ENCODE measurements around the gene SLC30A2. TPM values are rescaled to one million over a fixed set of nuclear protein-coding genes. Genes with fewer than 3 reads are reported as not detected.

Gene SLC30A2
- total and polyA plus RNA-seq, 9 of the 15 experiments (the other 6 are each of a cell fraction or from before 2014, with no cell fraction given) = 0.01 to 0.18 (median 0.06) TPM; not detected in 3

GRCh38 chr1:26070296-26070962 is 24.5 kb upstream of the SLC30A2 start (continued):
- TF ChIP-seq, protein P1, sequence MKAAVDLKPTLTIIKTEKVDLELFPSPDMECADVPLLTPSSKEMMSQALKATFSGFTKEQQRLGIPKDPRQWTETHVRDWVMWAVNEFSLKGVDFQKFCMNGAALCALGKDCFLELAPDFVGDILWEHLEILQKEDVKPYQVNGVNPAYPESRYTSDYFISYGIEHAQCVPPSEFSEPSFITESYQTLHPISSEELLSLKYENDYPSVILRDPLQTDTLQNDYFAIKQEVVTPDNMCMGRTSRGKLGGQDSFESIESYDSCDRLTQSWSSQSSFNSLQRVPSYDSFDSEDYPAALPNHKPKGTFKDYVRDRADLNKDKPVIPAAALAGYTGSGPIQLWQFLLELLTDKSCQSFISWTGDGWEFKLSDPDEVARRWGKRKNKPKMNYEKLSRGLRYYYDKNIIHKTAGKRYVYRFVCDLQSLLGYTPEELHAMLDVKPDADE (conservative IDR thresholded peaks at IDR 0.05; ENCODE audit: control insufficient read depth, low read depth, low read length) = no peak
- no peak for TF ChIP-seq HEY1 (CRISPR knock-in tag; IDR thresholded peaks at IDR 0.05; ENCODE audit: borderline replicate concordance)
- no peak for TF ChIP-seq ZNF830 (CRISPR knock-in tag; IDR thresholded peaks at IDR 0.05)
- peak; percentile 62; the same call in 1 of the 2 replicates for TF ChIP-seq PYGO2 (tag; IDR thresholded peaks at IDR 0.05)
- TF ChIP-seq LARP7 (IDR thresholded peaks at IDR 0.05) = no peak; the same call in 1 of the 2 replicates
- TF ChIP-seq ETS2 (tag; IDR thresholded peaks at IDR 0.05; ENCODE audit: borderline replicate concordance, poor library complexity, severe bottlenecking) = no peak
- TF ChIP-seq STAT5B (CRISPR knock-in tag; IDR thresholded peaks at IDR 0.05) = 0 out of 2 replicates have a peak, but pooled peaks have one; percentile 26
- peak; percentile 98 for TF ChIP-seq CCNT2 (IDR thresholded peaks at IDR 0.05; ENCODE audit: borderline replicate concordance, extremely low read depth, insufficient read length, low read depth, low read length)
- no peak for TF ChIP-seq ZBTB1 (CRISPR knock-in tag; IDR thresholded peaks at IDR 0.05; ENCODE audit: borderline replicate concordance, low read depth)
- TF ChIP-seq ERF (CRISPR knock-in tag; IDR thresholded peaks at IDR 0.05) = no peak; the same call in 1 of the 2 replicates
- TF ChIP-seq ZFP30 (CRISPR knock-in tag; IDR thresholded peaks at IDR 0.05; ENCODE audit: borderline replicate concordance) = no peak
- TF ChIP-seq PHB (CRISPR knock-in tag; IDR thresholded peaks at IDR 0.05) = no peak
- TF ChIP-seq, protein P2, sequence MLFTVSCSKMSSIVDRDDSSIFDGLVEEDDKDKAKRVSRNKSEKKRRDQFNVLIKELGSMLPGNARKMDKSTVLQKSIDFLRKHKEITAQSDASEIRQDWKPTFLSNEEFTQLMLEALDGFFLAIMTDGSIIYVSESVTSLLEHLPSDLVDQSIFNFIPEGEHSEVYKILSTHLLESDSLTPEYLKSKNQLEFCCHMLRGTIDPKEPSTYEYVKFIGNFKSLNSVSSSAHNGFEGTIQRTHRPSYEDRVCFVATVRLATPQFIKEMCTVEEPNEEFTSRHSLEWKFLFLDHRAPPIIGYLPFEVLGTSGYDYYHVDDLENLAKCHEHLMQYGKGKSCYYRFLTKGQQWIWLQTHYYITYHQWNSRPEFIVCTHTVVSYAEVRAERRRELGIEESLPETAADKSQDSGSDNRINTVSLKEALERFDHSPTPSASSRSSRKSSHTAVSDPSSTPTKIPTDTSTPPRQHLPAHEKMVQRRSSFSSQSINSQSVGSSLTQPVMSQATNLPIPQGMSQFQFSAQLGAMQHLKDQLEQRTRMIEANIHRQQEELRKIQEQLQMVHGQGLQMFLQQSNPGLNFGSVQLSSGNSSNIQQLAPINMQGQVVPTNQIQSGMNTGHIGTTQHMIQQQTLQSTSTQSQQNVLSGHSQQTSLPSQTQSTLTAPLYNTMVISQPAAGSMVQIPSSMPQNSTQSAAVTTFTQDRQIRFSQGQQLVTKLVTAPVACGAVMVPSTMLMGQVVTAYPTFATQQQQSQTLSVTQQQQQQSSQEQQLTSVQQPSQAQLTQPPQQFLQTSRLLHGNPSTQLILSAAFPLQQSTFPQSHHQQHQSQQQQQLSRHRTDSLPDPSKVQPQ (CRISPR knock-in tag; IDR thresholded peaks at IDR 0.05; ENCODE audit: borderline replicate concordance) = no peak
- no peak for TF ChIP-seq ZFP91 (CRISPR knock-in tag; IDR thresholded peaks at IDR 0.05)
- TF ChIP-seq SMARCE1 (IDR thresholded peaks at IDR 0.05) = peak; percentile 100
- no peak for TF ChIP-seq FOXP1 (CRISPR knock-in tag; IDR thresholded peaks at IDR 0.05)
- no peak for TF ChIP-seq NR0B1 (IDR thresholded peaks at IDR 0.05; ENCODE audit: partially characterized antibody)
- TF ChIP-seq THAP7 (CRISPR knock-in tag; IDR thresholded peaks at IDR 0.05) = no peak
- no peak for TF ChIP-seq RBM15 (IDR thresholded peaks at IDR 0.05; ENCODE audit: insufficient read depth, low read length)
- TF ChIP-seq DIDO1 (tag; IDR thresholded peaks at IDR 0.05; ENCODE audit: low read depth) = no peak; the same call in 1 of the 2 replicates
- TF ChIP-seq ZNF282 (CRISPR knock-in tag; IDR thresholded peaks at IDR 0.05) = no peak
